K562 (cell line): ENCODE measurements around the gene COA7. TPM values are rescaled to one million over a fixed set of nuclear protein-coding genes. Genes with fewer than 3 reads are reported as not detected.

Experiments used
- BHLHE40 ChIP-seq: IDR thresholded peaks from 2 replicates; pipeline ENCODE4 v1.6.1; 2011; ENCODE audit warnings: low read length, improper control_type of control experiment
- EP400 ChIP-seq: fragments of 450-650 bp; IDR thresholded peaks from 2 replicates; pipeline ENCODE4 v1.6.1; 2017; ENCODE audit warnings: antibody characterized with exemption, mild to moderate bottlenecking, moderate library complexity
- ERF ChIP-seq: fragments of 450-650 bp; formaldehyde crosslinking; IDR thresholded peaks from 2 replicates; pipeline ENCODE4 v1.4.0; 2020; ENCODE audit warnings: mild to moderate bottlenecking, mixed read lengths
- GTF2A2 ChIP-seq: IDR thresholded peaks from 2 replicates; pipeline ENCODE4 v1.6.1; 2016; ENCODE audit warnings: mild to moderate bottlenecking, missing genetic modification characterization, missing compliant biosample characterization
- LARP7 ChIP-seq: fragments of 450-650 bp; IDR thresholded peaks from 2 replicates; pipeline ENCODE4 v1.6.1; 2016
- LEF1 ChIP-seq: fragments of 450-650 bp; IDR thresholded peaks from 2 replicates; pipeline ENCODE4 v1.6.1; 2016; ENCODE audit warnings: mild to moderate bottlenecking
- MNT ChIP-seq, 2 experiments: fragments of 450-650 bp; conservative IDR thresholded peaks; 2 replicates each; pipeline ENCODE4 v1.6.1; 2017; ENCODE audit warnings: mild to moderate bottlenecking in 2 of 2, moderate library complexity in 2 of 2
- MXI1 ChIP-seq: IDR thresholded peaks from 2 replicates; pipeline ENCODE4 v1.6.1; 2011; ENCODE audit warnings: low read depth, mild to moderate bottlenecking, improper control_type of control experiment, low read length
- PURB ChIP-seq: sonication (generic); formaldehyde crosslinking; IDR thresholded peaks from 2 replicates; pipeline ENCODE4 v1.9.0; 2021; ENCODE audit warnings: low read depth, mild to moderate bottlenecking, missing genetic modification reagents
- REST ChIP-seq, 2 experiments: fragments of 450-650 bp; formaldehyde crosslinking in 1 of 2; IDR thresholded peaks; 2 replicates each; pipeline versions ENCODE4 v1.4.0 to v1.6.1; 2014 to 2020; ENCODE audit warnings: mild to moderate bottlenecking in 2 of 2, borderline replicate concordance in 1 of 2, low read depth in 1 of 2
- SUPT5H ChIP-seq: fragments of 450-650 bp; IDR thresholded peaks from 2 replicates; pipeline ENCODE4 v1.6.1; 2016
- TCF3 ChIP-seq: sonication (generic); formaldehyde crosslinking; IDR thresholded peaks from 2 replicates; pipeline ENCODE4 v1.4.0; 2020; ENCODE audit warnings: mild to moderate bottlenecking, missing genetic modification reagents
- TRIM24 ChIP-seq, 2 experiments: fragments of 450-650 bp; IDR thresholded peaks; 2 replicates each; pipeline ENCODE4 v1.6.1; 2016
- ZFX ChIP-seq: sonication (generic); formaldehyde crosslinking; IDR thresholded peaks from 2 replicates; pipeline ENCODE4 v1.8.0; 2022; ENCODE audit warnings: mild to moderate bottlenecking, missing genetic modification reagents, moderate library complexity
- ZNF212 ChIP-seq: fragments of 450-650 bp; formaldehyde crosslinking; IDR thresholded peaks from 2 replicates; pipeline ENCODE4 v1.4.0; 2020; ENCODE audit warnings: mild to moderate bottlenecking
- ZNF24 ChIP-seq: fragments of 450-650 bp; IDR thresholded peaks from 2 replicates; pipeline ENCODE4 v1.6.1; 2016
- ZNF507 ChIP-seq: conservative IDR thresholded peaks from 2 replicates; pipeline ENCODE4 v1.6.1; 2017; ENCODE audit warnings: missing genetic modification characterization, missing compliant biosample characterization
- polyA plus RNA-seq, 8 experiments: library from polyadenylated mRNA; depleted of rRNA in 4 of 8; stranded (reverse) in 5 of 8; unstranded in 3 of 8; fragments of >200 nt; fragmentation: Nextera tagmentation in 2 of 8; fragmentation: Illumina TruSeq in 1 of 8; extraction: Ambion mirVana in 2 of 8; extraction: Trizol in 1 of 8; gene quantifications; 2 replicates each; pipeline versions ENCODE4 v1.2.1 to v1.2.3, GENCODE V29; 2011 to 2014; ENCODE audit warnings: inconsistent platforms in 1 of 8, missing spikeins in 1 of 8
- total RNA-seq, 7 experiments: library from RNA; depleted of rRNA in 6 of 7; stranded (reverse); fragments of >200 nt in 6 of 7; fragmentation: Illumina TruSeq in 2 of 7; extraction: Trizol in 2 of 7; gene quantifications; 2 replicates each; pipeline versions ENCODE4 v1.2.1 to v1.2.3, GENCODE V29; 2011 to 2021; ENCODE audit warnings: low replicate concordance in 1 of 7

Gene COA7
- total and polyA plus RNA-seq, 9 of the 15 experiments (the other 6 are each of a cell fraction or from before 2014, with no cell fraction given): 19.4 to 82.8 (median 51.0) TPM

GRCh38 chr1:52726265-52727113 is 28.3 kb upstream of the COA7 start, which contains the start of gene ZYG11B (continued):
- TF ChIP-seq REST (IDR thresholded peaks at IDR 0.05; ENCODE audit: borderline replicate concordance): no peak
- peak; percentile 84 for TF ChIP-seq REST (CRISPR knock-in tag; IDR thresholded peaks at IDR 0.05; ENCODE audit: low read depth)
- 0 out of 2 replicates have a peak, but pooled peaks have one; percentile 59 for TF ChIP-seq SUPT5H
- TF ChIP-seq ERF (CRISPR knock-in tag): peak; percentile 54; the same call in 1 of the 2 replicates
- TF ChIP-seq ZFX (CRISPR knock-in tag): peak; percentile 97
- peak in 1 of 2 experiments; percentile 67; a peak in 1 of 4 replicates for TF ChIP-seq MNT (conservative IDR thresholded peaks at IDR 0.05)
- TF ChIP-seq ZNF507 (tag): no peak
- no peak for TF ChIP-seq MXI1
- no peak for TF ChIP-seq ZNF212 (CRISPR knock-in tag)
- TF ChIP-seq TRIM24 (IDR thresholded peaks at IDR 0.05): peak; percentile 32 to 47; a peak in 2 of 4 replicates
- no peak for TF ChIP-seq BHLHE40
- TF ChIP-seq PURB (CRISPR knock-in tag): no peak
- TF ChIP-seq LARP7: peak; percentile 99
- TF ChIP-seq TCF3 (CRISPR knock-in tag): no peak
- TF ChIP-seq ZNF24: peak; percentile 78
- peak; percentile 70; the same call in 1 of the 2 replicates for TF ChIP-seq EP400
- TF ChIP-seq GTF2A2 (tag): no peak
- TF ChIP-seq LEF1: peak; percentile 39; the same call in 1 of the 2 replicates
